GM12878 (cell line): ENCODE data around the gene UBR3. TPM values are rescaled to one million over a fixed set of nuclear protein-coding genes. Genes with fewer than 3 reads are reported as not detected.
"Not testable (repeated sequence)": the region's sequence is repeated elsewhere in the genome, so short reads cannot be mapped to it uniquely, and the experiment has no call there.

ENCODE experiments used
- ATAC-seq: fragments of 200-7000 bp; cut with Tn5 transposase; 3 replicates; pipeline ENCODE4 v1.9.1; 2020; ENCODE audit warnings: mild to moderate bottlenecking, moderate library complexity
- BruUV-seq: library from RNA; stranded (reverse); fragments of 400-500 nt; replicated peaks from 2 replicates; lab custom pipeline; 2021; lab: Mats Ljungman, UMichigan
- CTCF ChIA-PET: fragments of 300-600 bp; sonication (Branson Sonifier 250); formaldehyde crosslinking; extraction: SDS; loops from one replicate; lab custom pipeline; 2021; ENCODE audit warnings: inconsistent platforms; lab: Yijun Ruan, JAX
- POLR2A ChIA-PET: fragments of 350-600 bp; formaldehyde crosslinking; extraction: SDS; loops from one replicate; lab custom pipeline; 2021; ENCODE audit warnings: inconsistent platforms; lab: Charles Lee
- RAD21 ChIA-PET: fragments of 300-600 bp; sonication (Branson Sonifier 250); formaldehyde crosslinking; loops from one replicate; lab custom pipeline; 2023; ENCODE audit warnings: antibody characterized with exemption; ENCODE audit not compliant: unreplicated experiment; lab: Charles Lee
- SMC1A ChIA-PET: fragments of 300-600 bp; sonication (Branson Sonifier 250); formaldehyde crosslinking; loops from one replicate; lab custom pipeline; 2023; ENCODE audit not compliant: unreplicated experiment, uncharacterized antibody; lab: Charles Lee
- DNase-seq: peaks from one replicate; pipeline ENCODE4 v3.0.0-alpha.2; 2011; ENCODE audit warnings: low read depth, low spot score
- FAIRE-seq: peaks from 3 replicates; lab custom pipeline; 2011; peaks lifted over from hg19 to GRCh38; lab: Jason Lieb, UNC
- H2AFZ ChIP-seq: 2 replicates; pipeline ENCODE4 v1.6.0; 2011; ENCODE audit warnings: low read depth, low read length, control low read depth; ENCODE audit not compliant: control insufficient read depth
- H3K27ac ChIP-seq: 2 replicates; pipeline ENCODE4 v1.5.1; 2011; ENCODE audit warnings: control low read depth; ENCODE audit not compliant: control insufficient read depth, insufficient read depth
- H3K27me3 ChIP-seq, 2 experiments: replicated peaks in 1 of 2; 2 replicates each; pipeline versions ENCODE4 v1.6.0 to v1.6.1; 2011; ENCODE audit warnings: low read length in 1 of 2; ENCODE audit not compliant: control insufficient read depth in 2 of 2, insufficient read depth in 2 of 2
- H3K36me3 ChIP-seq, 2 experiments: 2 replicates each; pipeline ENCODE4 v1.5.1; 2011; ENCODE audit warnings: low read length in 1 of 2; ENCODE audit not compliant: control insufficient read depth in 2 of 2, insufficient read depth in 2 of 2
- H3K4me1 ChIP-seq: 2 replicates; pipeline ENCODE4 v1.6.1; 2011; ENCODE audit warnings: mild to moderate bottlenecking, low read length, moderate library complexity, mixed read lengths; ENCODE audit not compliant: control insufficient read depth, insufficient read depth
- H3K4me2 ChIP-seq: 2 replicates; pipeline ENCODE4 v1.6.0; 2011; ENCODE audit warnings: control low read depth; ENCODE audit not compliant: control insufficient read depth, insufficient read depth
- H3K4me3 ChIP-seq: fragments of 200-600 bp; sonication (generic); 2 replicates; pipeline ENCODE4 v1.5.1; 2016
- H3K79me2 ChIP-seq: 2 replicates; pipeline ENCODE4 v1.6.0; 2011; ENCODE audit warnings: low read length; ENCODE audit not compliant: control insufficient read depth, insufficient read depth
- H3K9ac ChIP-seq: 2 replicates; pipeline ENCODE4 v1.8.0; 2011; ENCODE audit warnings: low read length, control low read depth, mixed read lengths; ENCODE audit not compliant: control insufficient read depth, insufficient read depth
- H3K9me3 ChIP-seq: replicated peaks from 3 replicates; pipeline ENCODE4 v1.5.1; 2011; ENCODE audit warnings: mild to moderate bottlenecking, low read length; ENCODE audit not compliant: control insufficient read depth, insufficient read depth
- H4K20me1 ChIP-seq: 2 replicates; pipeline ENCODE4 v1.6.0; 2011; ENCODE audit not compliant: control insufficient read depth, insufficient read depth
- BHLHE40 ChIP-seq, 2 experiments: fragments of 450-650 bp in 1 of 2; IDR thresholded peaks; 2 replicates each; pipeline ENCODE4 v1.6.1; 2011 to 2017; ENCODE audit warnings: low read depth in 2 of 2, borderline replicate concordance in 1 of 2, improper control_type of control experiment in 1 of 2, low read length in 1 of 2, mild to moderate bottlenecking in 1 of 2
- CHD1 ChIP-seq: IDR thresholded peaks from 2 replicates; pipeline ENCODE4 v1.6.1; 2012; ENCODE audit warnings: low read depth, low read length, improper control_type of control experiment
- EED ChIP-seq: sonication (generic); IDR thresholded peaks from 2 replicates; pipeline ENCODE4 v1.6.1; 2016; ENCODE audit warnings: antibody characterized with exemption, low read depth
- EZH2 ChIP-seq: IDR thresholded peaks from 2 replicates; pipeline ENCODE4 v1.6.1; 2012; ENCODE audit warnings: low read depth, mild to moderate bottlenecking, control low read depth, inconsistent platforms, low read length, borderline replicate concordance; ENCODE audit not compliant: control insufficient read depth
- MYC ChIP-seq: IDR thresholded peaks from 2 replicates; pipeline ENCODE4 v1.6.1; 2011; ENCODE audit warnings: mild to moderate bottlenecking, low read length, moderate library complexity, inconsistent platforms; ENCODE audit not compliant: insufficient read depth, insufficient replicate concordance, insufficient read length, severe bottlenecking
- SREBF2 ChIP-seq: IDR thresholded peaks from 2 replicates; pipeline ENCODE4 v1.6.1; 2012; ENCODE audit warnings: mild to moderate bottlenecking, low read length
- SRF ChIP-seq, 2 experiments: IDR thresholded peaks; 2 replicates each; pipeline ENCODE4 v1.6.1; 2011; ENCODE audit warnings: low read depth in 2 of 2, low read length in 2 of 2, mild to moderate bottlenecking in 1 of 2, moderate library complexity in 1 of 2
- TAF1 ChIP-seq: IDR thresholded peaks from 2 replicates; pipeline ENCODE4 v1.6.1; 2011; ENCODE audit warnings: mild to moderate bottlenecking, low read depth, low read length, borderline replicate concordance
- TCF12 ChIP-seq: IDR thresholded peaks from 2 replicates; pipeline ENCODE4 v1.6.1; 2011; ENCODE audit warnings: low read depth, mild to moderate bottlenecking, low read length
- ZNF384 ChIP-seq: IDR thresholded peaks from 2 replicates; pipeline ENCODE4 v1.6.1; 2012; ENCODE audit warnings: low read depth, mild to moderate bottlenecking, low read length, improper control_type of control experiment, borderline replicate concordance
- WGBS: methylation state at CpG from one replicate; pipeline ENCODE4 v1.1.6; 2016; ENCODE audit warnings: low lambda C conversion rate; ENCODE audit not compliant: insufficient replicate concordance, insufficient coverage; ENCODE audit errors: missing lambda C conversion rate; 5-methylcytosine and 5-hydroxymethylcytosine counted together
- in situ Hi-C: fragments of 300-500 bp; cut with MboI; formaldehyde crosslinking; loops from 9 replicates; pipeline ENCODE4 v1.14.3; 2018; ENCODE audit warnings: mixed read lengths
- intact Hi-C: fragments of 100-400 bp; cut with micrococcal nuclease; formaldehyde crosslinking; loops from one replicate; pipeline ENCODE4 v1.14.2; 2022; ENCODE audit not compliant: unreplicated experiment
- polyA plus RNA-seq, 11 experiments: library from polyadenylated mRNA; depleted of rRNA in 4 of 11; unstranded in 6 of 11; stranded (reverse) in 5 of 11; fragments of >200 nt; fragmentation: Nextera tagmentation in 4 of 11; fragmentation: Illumina TruSeq in 1 of 11; extraction: Ambion mirVana in 4 of 11; extraction: Trizol in 1 of 11; gene quantifications; 1 replicate in 1 of 11; 2 replicates in 10 of 11; pipeline versions ENCODE4 v1.2.1 to v1.2.3, GENCODE V29; 2011 to 2016; ENCODE audit warnings: inconsistent platforms in 2 of 11, missing spikeins in 2 of 11, low read depth in 1 of 11
- total RNA-seq, 4 experiments: library from RNA; depleted of rRNA in 3 of 4; stranded (reverse); fragments of >200 nt in 3 of 4; fragmentation: Illumina TruSeq in 1 of 4; extraction: Trizol in 1 of 4; gene quantifications; 2 replicates each; pipeline versions ENCODE4 v1.2.1 to v1.2.3, GENCODE V29; 2013 to 2021
- TF ChIP-seq, protein P1 (sequence below): fragments of 450-650 bp; IDR thresholded peaks from 2 replicates; pipeline ENCODE4 v1.6.1; 2016; ENCODE audit warnings: mild to moderate bottlenecking
- TF ChIP-seq, protein P2 (sequence below): fragments of 450-650 bp; IDR thresholded peaks from 2 replicates; pipeline ENCODE4 v1.6.1; 2018; ENCODE audit warnings: mild to moderate bottlenecking, low read depth, moderate library complexity; ENCODE audit not compliant: partially characterized antibody

Gene UBR3
- total and polyA plus RNA-seq, 10 of the 15 experiments (the other 5 are each of a cell fraction or from before 2014, with no cell fraction given), result 3.8 to 22.9 (median 11.2) TPM

GRCh38 chr2:169845016-169845415, 17.8 kb downstream of the UBR3 start:
- Histone ChIP-seq H2AFZ (no peak overlapping the region), H4K20me1 (no peaks in the 10 kb centered on the region), H3K4me1 (no peaks in the 10 kb centered on the region), H3K4me3 (no peak overlapping the region), H3K9ac (no peak overlapping the region), H3K9me3 (peaks cover 4% of the 10 kb centered on the region), H3K4me2 (no peak overlapping the region), H3K27me3 (no peaks in the 10 kb centered on the region), H3K27ac (no peak overlapping the region), H3K79me2 (no peaks in the 10 kb centered on the region), H3K36me3 (no peaks in the 10 kb centered on the region; a peak in 1 of 4 replicates)
- FAIRE-seq (no peak), DNase-seq (no peak), ATAC-seq (no peak)
- ChIA-PET SMC1A (interaction anchor here (1.1 to 1.7 kb wide), 2 partner anchors 13 to 27 kb away, joined by 4 read pairs; no protein-coding TSS in a partner anchor), CTCF (interaction anchor here (0.8 to 1.1 kb wide), 2 partner anchors 18 to 32 kb away, joined by 3 read pairs; partner anchors contain the start of gene UBR3), POLR2A (no interaction called here), RAD21 (no interaction called here)
- in situ Hi-C loops, result no loop called here
- TF ChIP-seq CHD1 (no peak), TAF1 (no peak), EZH2 (no peak), MYC (no peak), EED (no peak), SRF (IDR thresholded peaks at IDR 0.05; ENCODE audit: low read depth in 2 of 2, low read length in 2 of 2) (no peak), BHLHE40 (IDR thresholded peaks at IDR 0.05; ENCODE audit: borderline replicate concordance in 1 of 2, low read depth in 2 of 2, low read length in 1 of 2) (no peak), TCF12 (no peak), ZNF384 (no peak), SREBF2 (no peak)
- TF ChIP-seq, protein P1, sequence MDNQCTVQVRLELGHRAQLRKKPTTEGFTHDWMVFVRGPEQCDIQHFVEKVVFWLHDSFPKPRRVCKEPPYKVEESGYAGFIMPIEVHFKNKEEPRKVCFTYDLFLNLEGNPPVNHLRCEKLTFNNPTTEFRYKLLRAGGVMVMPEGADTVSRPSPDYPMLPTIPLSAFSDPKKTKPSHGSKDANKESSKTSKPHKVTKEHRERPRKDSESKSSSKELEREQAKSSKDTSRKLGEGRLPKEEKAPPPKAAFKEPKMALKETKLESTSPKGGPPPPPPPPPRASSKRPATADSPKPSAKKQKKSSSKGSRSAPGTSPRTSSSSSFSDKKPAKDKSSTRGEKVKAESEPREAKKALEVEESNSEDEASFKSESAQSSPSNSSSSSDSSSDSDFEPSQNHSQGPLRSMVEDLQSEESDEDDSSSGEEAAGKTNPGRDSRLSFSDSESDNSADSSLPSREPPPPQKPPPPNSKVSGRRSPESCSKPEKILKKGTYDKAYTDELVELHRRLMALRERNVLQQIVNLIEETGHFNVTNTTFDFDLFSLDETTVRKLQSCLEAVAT, result no peak
- TF ChIP-seq, protein P2, sequence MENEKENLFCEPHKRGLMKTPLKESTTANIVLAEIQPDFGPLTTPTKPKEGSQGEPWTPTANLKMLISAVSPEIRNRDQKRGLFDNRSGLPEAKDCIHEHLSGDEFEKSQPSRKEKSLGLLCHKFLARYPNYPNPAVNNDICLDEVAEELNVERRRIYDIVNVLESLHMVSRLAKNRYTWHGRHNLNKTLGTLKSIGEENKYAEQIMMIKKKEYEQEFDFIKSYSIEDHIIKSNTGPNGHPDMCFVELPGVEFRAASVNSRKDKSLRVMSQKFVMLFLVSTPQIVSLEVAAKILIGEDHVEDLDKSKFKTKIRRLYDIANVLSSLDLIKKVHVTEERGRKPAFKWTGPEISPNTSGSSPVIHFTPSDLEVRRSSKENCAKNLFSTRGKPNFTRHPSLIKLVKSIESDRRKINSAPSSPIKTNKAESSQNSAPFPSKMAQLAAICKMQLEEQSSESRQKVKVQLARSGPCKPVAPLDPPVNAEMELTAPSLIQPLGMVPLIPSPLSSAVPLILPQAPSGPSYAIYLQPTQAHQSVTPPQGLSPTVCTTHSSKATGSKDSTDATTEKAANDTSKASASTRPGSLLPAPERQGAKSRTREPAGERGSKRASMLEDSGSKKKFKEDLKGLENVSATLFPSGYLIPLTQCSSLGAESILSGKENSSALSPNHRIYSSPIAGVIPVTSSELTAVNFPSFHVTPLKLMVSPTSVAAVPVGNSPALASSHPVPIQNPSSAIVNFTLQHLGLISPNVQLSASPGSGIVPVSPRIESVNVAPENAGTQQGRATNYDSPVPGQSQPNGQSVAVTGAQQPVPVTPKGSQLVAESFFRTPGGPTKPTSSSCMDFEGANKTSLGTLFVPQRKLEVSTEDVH, result no peak
- WGBS, result 100% methylated on average over 2 of the region's 2 CpGs
- intact Hi-C loops, result no loop called here
- BruUV-seq, result no TSS peak

GRCh38 chr2:169848959-169849693, 21.9 kb downstream of the UBR3 start:
- ChIA-PET CTCF (interaction anchor here (0.6 kb wide), 2 partner anchors 24 to 512 kb away, joined by 3 read pairs; no protein-coding TSS in a partner anchor), SMC1A (interaction anchor here (0.8 kb wide), 1 partner anchor 9 kb away, joined by 3 read pairs; no protein-coding TSS in a partner anchor)

More at GRCh38 chr2:169848959-169849693, 21.9 kb downstream of the UBR3 start:
- H4K20me1 ChIP-seq, FAIRE-seq, H3K4me3 ChIP-seq, H3K4me2 ChIP-seq, DNase-seq, BruUV-seq, H3K36me3 ChIP-seq, H3K27me3 ChIP-seq, H3K79me2 ChIP-seq, H3K9me3 ChIP-seq, ATAC-seq, H3K27ac ChIP-seq, H3K9ac ChIP-seq, H2AFZ ChIP-seq, in situ Hi-C loops, RAD21 ChIA-PET, H3K4me1 ChIP-seq, intact Hi-C loops: not testable (repeated sequence)
- POLR2A ChIA-PET, result interaction anchor here (0.6 kb wide), 1 partner anchor 9 kb away, joined by 5 read pairs; no protein-coding TSS in a partner anchor
- 86% methylated on average over 8 of the region's 8 CpGs for WGBS
